ENCODE results near the gene DLEC1.

The DLEC1 gene

GRCh38 chr3:38124324-38125122 lies 85.5 kb downstream of the DLEC1 start:
- peaks cover 67% of the 10 kb centered on the region for H3K36me3 ChIP-seq (replicated peaks; ENCODE audit: low read depth, low read length)
- TF ChIP-seq EZH2phosphoT487 (IDR thresholded peaks at IDR 0.05; ENCODE audit: low read depth) (no peak), CTCF (IDR thresholded peaks at IDR 0.05; ENCODE audit: low read depth, low read length) (no peak)

GRCh38 chr3:38125305-38126120 lies 86.5 kb downstream of the DLEC1 start:
- TF ChIP-seq EZH2phosphoT487 (IDR thresholded peaks at IDR 0.05; ENCODE audit: low read depth) (no peak), CTCF (IDR thresholded peaks at IDR 0.05; ENCODE audit: low read depth, low read length) (no peak)
- peaks cover 22% of the 10 kb centered on the region for H4K20me1 ChIP-seq (ENCODE audit: insufficient read depth, low read length)

More at GRCh38 chr3:38124324-38125122, 85.5 kb downstream of the DLEC1 start:
- Histone ChIP-seq H3K27me3 (ENCODE audit: low read depth, low read length) (no peaks in the 10 kb centered on the region), H3K9me3 (ENCODE audit: insufficient read depth, low read length) (no peaks in the 10 kb centered on the region), H3K4me2 (ENCODE audit: low read length) (no peak overlapping the region), H4K20me1 (ENCODE audit: insufficient read depth, low read length) (peaks cover 17% of the 10 kb centered on the region; the same call in 1 of the 2 replicates), H3K4me3 (ENCODE audit: low read length) (no peak overlapping the region), H3K27ac (ENCODE audit: low read length) (no peak overlapping the region), H3K9ac (ENCODE audit: low read length) (no peak overlapping the region), H3K4me1 (ENCODE audit: low read length) (no peaks in the 10 kb centered on the region), H2AFZ (ENCODE audit: low read depth, low read length) (no peak overlapping the region), H3K79me2 (ENCODE audit: low read length) (no peaks in the 10 kb centered on the region)

GRCh38 chr3:38126121-38126892 lies 87.3 kb downstream of the DLEC1 start:
- Histone ChIP-seq H3K36me3 (replicated peaks; ENCODE audit: low read depth, low read length) (peaks cover 84% of the 10 kb centered on the region), H3K4me1 (ENCODE audit: low read length) (peaks cover 12% of the 10 kb centered on the region)

More at GRCh38 chr3:38125305-38126120, 86.5 kb downstream of the DLEC1 start:
- H3K4me3 ChIP-seq (ENCODE audit: low read length): no peak overlapping the region
- no peaks in the 10 kb centered on the region for H3K9me3 ChIP-seq (ENCODE audit: insufficient read depth, low read length)
- peaks cover 5% of the 10 kb centered on the region; the same call in 1 of the 2 replicates for H3K79me2 ChIP-seq (ENCODE audit: low read length)
- H3K4me1 ChIP-seq (ENCODE audit: low read length): peaks cover 4% of the 10 kb centered on the region
- H2AFZ ChIP-seq (ENCODE audit: low read depth, low read length): no peak overlapping the region
- no peaks in the 10 kb centered on the region for H3K27me3 ChIP-seq (ENCODE audit: low read depth, low read length)
- no peak overlapping the region for H3K27ac ChIP-seq (ENCODE audit: low read length)
- H3K9ac ChIP-seq (ENCODE audit: low read length): no peak overlapping the region
- H3K36me3 ChIP-seq (replicated peaks; ENCODE audit: low read depth, low read length): peaks cover 76% of the 10 kb centered on the region
- no peak overlapping the region for H3K4me2 ChIP-seq (ENCODE audit: low read length)

More at GRCh38 chr3:38126121-38126892, 87.3 kb downstream of the DLEC1 start:
- TF ChIP-seq EZH2phosphoT487 (IDR thresholded peaks at IDR 0.05; ENCODE audit: low read depth) (no peak), CTCF (IDR thresholded peaks at IDR 0.05; ENCODE audit: low read depth, low read length) (no peak)
- H3K27me3 ChIP-seq (ENCODE audit: low read depth, low read length): no peaks in the 10 kb centered on the region
- H3K4me3 ChIP-seq (ENCODE audit: low read length): no peak overlapping the region
- H2AFZ ChIP-seq (ENCODE audit: low read depth, low read length): no peak overlapping the region
- no peaks in the 10 kb centered on the region for H3K9me3 ChIP-seq (ENCODE audit: insufficient read depth, low read length)
- peaks cover 6% of the 10 kb centered on the region; the same call in 1 of the 2 replicates for H3K79me2 ChIP-seq (ENCODE audit: low read length)
- H3K4me2 ChIP-seq (ENCODE audit: low read length): no peak overlapping the region
- peaks cover 30% of the 10 kb centered on the region for H4K20me1 ChIP-seq (ENCODE audit: insufficient read depth, low read length)
- no peak overlapping the region for H3K9ac ChIP-seq (ENCODE audit: low read length)
- no peak overlapping the region for H3K27ac ChIP-seq (ENCODE audit: low read length)
